Left lobe of liver (tissue), 2 donors: ENCODE data around the gene ARHGAP23. TPM values are rescaled to one million over a fixed set of nuclear protein-coding genes. Genes with fewer than 3 reads are reported as not detected.

ENCODE experiments used
- ATAC-seq: fragments of 200-7000 bp; cut with Tn5 transposase; one replicate; pipeline ENCODE4 v1.9.1; 2020; ENCODE audit warnings: mild to moderate bottlenecking, moderate library complexity
- DNase-seq: peaks from one replicate; pipeline ENCODE4 v3.0.0-alpha.2; 2020; ENCODE audit warnings: low spot score
- total RNA-seq: library from RNA; stranded (reverse); gene quantifications from one replicate; pipeline ENCODE4 v1.2.1, GENCODE V29; 2021
- donor health status: DM: no; HTN: no; CAD: no; lungs with moderate emphysema.
- donor health status: DM: no; HTN: yes; CAD: no.

The ARHGAP23 gene
- total RNA-seq, 1 donor from 2014 or later, result 3.3 TPM

GRCh38 chr17:38560503-38561318 lies 132.4 kb downstream of the ARHGAP23 start:
- ATAC-seq (no peak), DNase-seq (no peak)

DNA sequence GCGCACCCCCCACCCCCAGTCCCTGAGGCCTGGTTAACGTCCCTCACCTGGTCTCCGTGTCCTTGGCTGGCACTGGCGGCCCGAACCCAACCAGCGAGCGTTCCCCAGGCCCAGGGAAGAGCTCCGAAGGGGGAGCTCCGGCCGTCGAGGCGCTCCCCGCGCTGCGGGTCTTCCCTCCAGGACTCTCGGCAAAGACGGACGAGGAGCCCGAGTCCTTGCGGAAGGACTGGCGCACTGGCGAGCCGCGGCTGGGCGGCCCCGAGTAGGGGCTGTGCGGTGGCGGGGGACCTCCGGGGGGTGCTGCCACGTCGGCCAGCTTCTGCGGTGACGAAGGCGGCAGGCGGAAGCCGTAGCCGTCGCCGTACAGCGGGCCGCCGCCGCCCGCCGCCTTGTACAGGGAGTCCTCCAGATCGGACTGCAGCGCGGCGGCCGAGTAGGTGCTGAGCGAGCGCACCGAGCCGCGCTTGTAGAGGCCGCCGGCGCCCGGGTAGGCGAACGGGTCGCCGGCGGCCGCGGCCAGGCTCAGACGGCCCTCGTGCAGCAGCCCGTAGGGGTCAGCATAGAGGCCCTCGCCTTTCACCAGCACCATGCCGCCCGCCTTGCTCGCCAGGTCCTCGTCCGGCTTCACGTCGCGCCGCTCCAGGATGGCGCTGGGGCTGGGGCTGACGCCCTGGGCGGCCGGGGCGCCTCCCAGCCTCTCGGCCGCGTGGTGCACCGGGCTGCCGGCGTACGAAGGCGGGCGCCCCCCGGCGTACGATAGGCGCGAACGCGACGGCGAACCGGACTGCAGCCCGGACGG lies 133.4 kb downstream of the ARHGAP23 start:
- ATAC-seq (no peak), DNase-seq (no peak)

Other genes starting within 250 kb of the ARHGAP23 start
- gene TBC1D3, start 235.9 kb upstream of the ARHGAP23 start, total RNA-seq, result not detected
- 19.1 TPM for gene MRPL45, start 131.3 kb upstream of the ARHGAP23 start, total RNA-seq
- 0.03 TPM for gene GPR179, start 84.5 kb upstream of the ARHGAP23 start, total RNA-seq
- 6.4 TPM for gene SOCS7, start 76.6 kb upstream of the ARHGAP23 start, total RNA-seq
- 19.3 TPM for gene SRCIN1, start 177.5 kb downstream of the ARHGAP23 start, total RNA-seq
- 2.7 TPM for gene EPOP, start 246.5 kb downstream of the ARHGAP23 start, total RNA-seq